ENCODE measurements around the gene LITAFD.

LITAFD gene

GRCh38 chr16:8866118-8866883 is 15.8 kb upstream of the LITAFD start:
- TF ChIP-seq OSR1 (CRISPR knock-in tag; IDR thresholded peaks at IDR 0.05), result no peak
- no peak for TF ChIP-seq PPARA (CRISPR knock-in tag; IDR thresholded peaks at IDR 0.05; ENCODE audit: borderline replicate concordance)
- no peak for ATAC-seq

DNA sequence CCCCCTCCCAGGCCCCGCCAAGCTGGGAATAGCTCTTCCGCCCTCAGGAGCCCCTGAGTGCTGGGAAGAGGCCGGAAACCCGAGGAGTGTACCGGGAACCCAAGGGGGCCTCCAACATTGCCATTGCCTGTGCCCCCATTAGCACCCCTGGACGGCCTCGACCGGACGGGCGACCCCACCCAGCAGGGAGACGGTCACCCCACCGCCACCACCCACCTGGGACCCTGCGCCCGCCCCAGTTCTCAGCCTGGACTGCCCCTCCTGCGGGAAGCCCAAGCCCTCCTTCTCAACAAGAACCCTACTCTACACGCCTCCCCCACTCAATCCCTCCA is 15.3 kb upstream of the LITAFD start:
- ATAC-seq, result no peak

GRCh38 chr16:8867216-8867931 is 14.8 kb upstream of the LITAFD start:
- peak; percentile 31 for ATAC-seq

More for the DNA sequence above, 15.3 kb upstream of the LITAFD start:
- TF ChIP-seq TOX (CRISPR knock-in tag; IDR thresholded peaks at IDR 0.05; ENCODE audit: borderline replicate concordance) (no peak), CSDC2 (CRISPR knock-in tag; IDR thresholded peaks at IDR 0.05) (no peak), RARB (CRISPR knock-in tag; IDR thresholded peaks at IDR 0.05) (no peak), ZNF70 (CRISPR knock-in tag; IDR thresholded peaks at IDR 0.05) (no peak), ZC3H10 (CRISPR knock-in tag; IDR thresholded peaks at IDR 0.05) (no peak), OSR1 (CRISPR knock-in tag; IDR thresholded peaks at IDR 0.05) (no peak)

DNA sequence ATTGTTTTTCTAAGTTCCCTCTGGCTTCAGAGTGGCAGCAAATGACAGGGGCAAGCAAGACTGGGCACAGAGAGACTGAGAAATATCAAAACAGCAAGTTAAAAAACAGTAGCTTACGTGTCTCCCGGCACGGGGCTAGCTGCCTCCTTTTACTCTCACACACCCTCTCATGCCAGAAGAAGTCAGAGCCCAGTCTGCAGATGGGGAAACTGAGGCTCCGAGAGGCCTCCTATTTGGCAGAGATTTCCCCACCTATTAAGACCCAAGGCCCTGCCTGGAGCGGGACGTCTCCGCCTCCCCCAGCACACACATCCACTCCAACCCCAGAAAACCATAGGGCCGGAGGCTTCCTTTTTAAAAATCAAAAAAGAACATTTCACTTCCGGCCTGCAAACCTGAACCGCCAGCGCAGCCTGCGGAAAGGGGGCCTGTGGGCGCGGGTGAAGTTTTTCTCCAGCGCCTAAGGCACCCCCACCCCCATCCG is 14.2 kb upstream of the LITAFD start:
- no peak for TF ChIP-seq ARNTL (CRISPR knock-in tag; IDR thresholded peaks at IDR 0.05; ENCODE audit: borderline replicate concordance, low read depth)
- TF ChIP-seq OSR1 (CRISPR knock-in tag; IDR thresholded peaks at IDR 0.05), result no peak
- TF ChIP-seq CSDC2 (CRISPR knock-in tag; IDR thresholded peaks at IDR 0.05), result no peak
- TF ChIP-seq ZNF8 (CRISPR knock-in tag; IDR thresholded peaks at IDR 0.05), result no peak
- no peak for TF ChIP-seq SNAI2 (CRISPR knock-in tag; IDR thresholded peaks at IDR 0.05)
- peak; percentile 83 for TF ChIP-seq ZFP3 (CRISPR knock-in tag; IDR thresholded peaks at IDR 0.05)
- no peak for TF ChIP-seq RARB (CRISPR knock-in tag; IDR thresholded peaks at IDR 0.05)

More at GRCh38 chr16:8867216-8867931, 14.8 kb upstream of the LITAFD start:
- TF ChIP-seq, protein P1, sequence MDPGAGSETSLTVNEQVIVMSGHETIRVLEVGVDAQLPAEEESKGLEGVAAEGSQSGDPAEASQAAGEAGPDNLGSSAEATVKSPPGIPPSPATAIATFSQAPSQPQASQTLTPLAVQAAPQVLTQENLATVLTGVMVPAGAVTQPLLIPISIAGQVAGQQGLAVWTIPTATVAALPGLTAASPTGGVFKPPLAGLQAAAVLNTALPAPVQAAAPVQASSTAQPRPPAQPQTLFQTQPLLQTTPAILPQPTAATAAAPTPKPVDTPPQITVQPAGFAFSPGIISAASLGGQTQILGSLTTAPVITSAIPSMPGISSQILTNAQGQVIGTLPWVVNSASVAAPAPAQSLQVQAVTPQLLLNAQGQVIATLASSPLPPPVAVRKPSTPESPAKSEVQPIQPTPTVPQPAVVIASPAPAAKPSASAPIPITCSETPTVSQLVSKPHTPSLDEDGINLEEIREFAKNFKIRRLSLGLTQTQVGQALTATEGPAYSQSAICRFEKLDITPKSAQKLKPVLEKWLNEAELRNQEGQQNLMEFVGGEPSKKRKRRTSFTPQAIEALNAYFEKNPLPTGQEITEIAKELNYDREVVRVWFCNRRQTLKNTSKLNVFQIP (CRISPR knock-in tag; IDR thresholded peaks at IDR 0.05; ENCODE audit: borderline replicate concordance, low read depth), result no peak
- TF ChIP-seq, protein P2, sequence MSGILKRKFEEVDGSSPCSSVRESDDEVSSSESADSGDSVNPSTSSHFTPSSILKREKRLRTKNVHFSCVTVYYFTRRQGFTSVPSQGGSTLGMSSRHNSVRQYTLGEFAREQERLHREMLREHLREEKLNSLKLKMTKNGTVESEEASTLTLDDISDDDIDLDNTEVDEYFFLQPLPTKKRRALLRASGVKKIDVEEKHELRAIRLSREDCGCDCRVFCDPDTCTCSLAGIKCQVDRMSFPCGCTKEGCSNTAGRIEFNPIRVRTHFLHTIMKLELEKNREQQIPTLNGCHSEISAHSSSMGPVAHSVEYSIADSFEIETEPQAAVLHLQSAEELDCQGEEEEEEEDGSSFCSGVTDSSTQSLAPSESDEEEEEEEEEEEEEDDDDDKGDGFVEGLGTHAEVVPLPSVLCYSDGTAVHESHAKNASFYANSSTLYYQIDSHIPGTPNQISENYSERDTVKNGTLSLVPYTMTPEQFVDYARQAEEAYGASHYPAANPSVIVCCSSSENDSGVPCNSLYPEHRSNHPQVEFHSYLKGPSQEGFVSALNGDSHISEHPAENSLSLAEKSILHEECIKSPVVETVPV (CRISPR knock-in tag; IDR thresholded peaks at IDR 0.05), result no peak
- TF ChIP-seq OSR1 (CRISPR knock-in tag; IDR thresholded peaks at IDR 0.05) (no peak), ZNF70 (CRISPR knock-in tag; IDR thresholded peaks at IDR 0.05) (no peak), CSDC2 (CRISPR knock-in tag; IDR thresholded peaks at IDR 0.05) (no peak)

GRCh38 chr16:8868416-8869211 is 13.5 kb upstream of the LITAFD start, which contains the start of gene CARHSP1:
TSS of gene CARHSP1 (minus strand) at chr16:8869006. CDS start at chr16:8859328, 9,678 bp downstream.
- ATAC-seq, result peak; percentile 78
- TF ChIP-seq GLIS3 (CRISPR knock-in tag; IDR thresholded peaks at IDR 0.05), result no peak
- TF ChIP-seq PATZ1 (CRISPR knock-in tag; IDR thresholded peaks at IDR 0.05; ENCODE audit: borderline replicate concordance), result peak; percentile 55; the same call in 1 of the 2 replicates
- no peak for TF ChIP-seq ZFP3 (CRISPR knock-in tag; IDR thresholded peaks at IDR 0.05)
- TF ChIP-seq ZNF565 (CRISPR knock-in tag; conservative IDR thresholded peaks at IDR 0.05; ENCODE audit: low read depth), result no peak
- no peak for TF ChIP-seq ZNF8 (CRISPR knock-in tag; IDR thresholded peaks at IDR 0.05)
- peak; percentile 18; the same call in 1 of the 2 replicates for TF ChIP-seq TCF4 (CRISPR knock-in tag; IDR thresholded peaks at IDR 0.05; ENCODE audit: borderline replicate concordance)
- TF ChIP-seq ZC3H10 (CRISPR knock-in tag; IDR thresholded peaks at IDR 0.05), result no peak
- TF ChIP-seq TOX (CRISPR knock-in tag; IDR thresholded peaks at IDR 0.05; ENCODE audit: borderline replicate concordance), result no peak

More for the DNA sequence above, 14.2 kb upstream of the LITAFD start:
- ATAC-seq, result peak; percentile 0; the same call in 1 of the 3 replicates
